GM04503 (cell line): ENCODE data around the gene CCL17.

Source experiments
- DNase-seq: peaks from one replicate; pipeline ENCODE4 v3.0.0-alpha.2; 2012; ENCODE audit warnings: low read depth

The CCL17 gene

GRCh38 chr16:57377080-57377841 lies 27.3 kb upstream of the CCL17 start:
- DNase-seq: no peak

DNA sequence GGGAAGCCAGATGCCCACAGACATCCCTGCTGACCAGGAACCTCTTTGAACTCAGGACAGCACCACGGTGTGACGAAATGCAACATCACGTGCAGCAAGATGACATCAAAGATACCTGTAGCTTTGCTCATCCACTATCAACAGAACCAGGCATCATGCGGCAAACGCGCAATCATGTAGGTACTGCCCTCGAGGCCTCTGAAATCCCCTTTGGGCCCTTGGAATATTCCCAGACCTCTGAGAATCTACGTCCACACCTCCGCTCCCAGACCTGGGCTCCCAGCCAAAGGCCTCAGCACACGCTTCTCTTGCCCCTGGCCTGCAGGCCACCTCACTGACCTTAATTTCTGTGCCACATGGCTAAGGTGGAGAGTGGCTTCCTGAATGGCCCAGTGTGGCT lies 25.0 kb upstream of the CCL17 start:
- no peak for DNase-seq

- DNase-seq: no peak
These were observed 23.7 kb upstream of the CCL17 start for GRCh38 chr16:57380671-57381462.

- no peak for DNase-seq
These were observed 22.6 kb upstream of the CCL17 start for GRCh38 chr16:57381791-57382534.

- DNase-seq: no peak
These were observed 21.9 kb upstream of the CCL17 start for GRCh38 chr16:57382535-57383275.

- no peak for DNase-seq
These were observed 21.0 kb upstream of the CCL17 start for GRCh38 chr16:57383276-57384247.

DNA sequence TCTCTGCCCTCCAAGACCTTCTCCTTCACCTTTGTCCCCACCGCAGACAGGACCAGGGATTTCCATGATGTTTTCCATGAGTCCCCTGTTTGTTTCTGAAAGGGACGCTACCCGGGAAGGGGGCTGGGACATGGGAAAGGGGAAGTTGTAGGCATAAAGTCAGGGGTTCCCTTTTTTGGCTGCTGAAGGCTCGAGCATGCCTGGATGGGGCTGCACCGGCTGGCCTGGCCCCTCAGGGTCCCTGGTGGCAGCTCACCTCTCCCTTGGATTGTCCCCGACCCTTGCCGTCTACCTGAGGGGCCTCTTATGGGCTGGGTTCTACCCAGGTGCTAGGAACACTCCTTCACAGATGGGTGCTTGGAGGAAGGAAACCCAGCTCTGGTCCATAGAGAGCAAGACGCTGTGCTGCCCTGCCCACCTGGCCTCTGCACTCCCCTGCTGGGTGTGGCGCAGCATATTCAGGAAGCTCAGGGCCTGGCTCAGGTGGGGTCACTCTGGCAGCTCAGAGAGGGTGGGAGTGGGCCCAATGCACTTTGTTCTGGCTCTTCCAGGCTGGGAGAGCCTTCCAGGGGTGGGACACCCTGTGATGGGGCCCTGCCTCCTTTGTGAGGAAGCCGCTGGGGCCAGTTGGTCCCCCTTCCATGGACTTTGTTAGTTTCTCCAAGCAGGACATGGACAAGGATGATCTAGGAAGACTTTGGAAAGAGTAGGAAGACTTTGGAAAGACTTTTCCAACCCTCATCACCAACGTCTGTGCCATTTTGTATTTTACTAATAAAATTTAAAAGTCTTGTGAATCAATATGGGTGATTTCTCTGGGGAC lies 20.1 kb upstream of the CCL17 start:
- DNase-seq: no peak

DNA sequence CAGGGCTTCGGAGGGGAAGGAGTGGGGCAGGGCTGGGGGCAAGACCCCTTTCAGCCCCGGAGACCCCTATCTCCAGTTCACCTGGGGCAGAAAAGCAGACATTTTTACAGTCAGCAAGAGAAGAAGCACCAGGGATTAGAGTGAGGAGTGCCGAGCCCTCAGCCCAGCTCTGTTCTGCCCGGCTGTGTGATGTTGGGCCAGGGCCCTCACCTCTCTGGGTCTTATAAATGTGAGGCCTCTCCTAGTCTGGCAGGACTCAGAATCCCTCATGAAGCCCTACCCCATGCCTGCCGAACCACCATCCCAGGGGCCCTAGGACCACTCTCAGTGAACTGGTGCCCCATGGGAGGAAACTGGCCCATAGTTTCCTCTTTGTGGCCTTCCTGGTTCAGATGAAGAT lies 19.5 kb upstream of the CCL17 start:
- no peak for DNase-seq

DNA sequence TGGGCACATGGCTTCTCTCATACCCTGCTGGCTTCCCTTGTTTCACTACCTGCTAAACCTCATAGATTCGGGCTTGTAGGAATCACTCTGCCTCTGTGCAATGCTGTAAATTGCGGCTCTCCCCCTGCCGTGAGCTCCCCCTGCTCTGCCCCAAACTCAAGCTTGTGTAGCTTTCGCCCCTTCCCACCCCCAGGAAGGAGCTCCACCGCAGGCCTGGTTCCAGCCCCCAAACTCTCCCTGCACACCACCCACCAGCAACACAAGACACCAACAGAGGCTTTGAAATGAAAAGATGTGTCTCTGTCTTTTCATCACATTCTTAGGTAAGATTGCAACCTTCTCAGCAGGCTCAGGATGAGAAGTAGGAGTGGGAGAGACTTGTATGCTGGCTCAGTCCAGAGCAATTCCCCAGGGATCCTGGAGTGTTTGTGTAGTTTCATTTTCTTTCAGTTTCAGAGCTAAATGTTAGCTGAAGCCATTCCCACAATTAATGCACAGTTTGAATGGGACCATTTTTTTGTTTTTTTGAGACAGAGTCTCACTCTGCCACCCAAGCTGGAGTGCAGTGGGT lies 18.1 kb upstream of the CCL17 start:
- no peak for DNase-seq

DNA sequence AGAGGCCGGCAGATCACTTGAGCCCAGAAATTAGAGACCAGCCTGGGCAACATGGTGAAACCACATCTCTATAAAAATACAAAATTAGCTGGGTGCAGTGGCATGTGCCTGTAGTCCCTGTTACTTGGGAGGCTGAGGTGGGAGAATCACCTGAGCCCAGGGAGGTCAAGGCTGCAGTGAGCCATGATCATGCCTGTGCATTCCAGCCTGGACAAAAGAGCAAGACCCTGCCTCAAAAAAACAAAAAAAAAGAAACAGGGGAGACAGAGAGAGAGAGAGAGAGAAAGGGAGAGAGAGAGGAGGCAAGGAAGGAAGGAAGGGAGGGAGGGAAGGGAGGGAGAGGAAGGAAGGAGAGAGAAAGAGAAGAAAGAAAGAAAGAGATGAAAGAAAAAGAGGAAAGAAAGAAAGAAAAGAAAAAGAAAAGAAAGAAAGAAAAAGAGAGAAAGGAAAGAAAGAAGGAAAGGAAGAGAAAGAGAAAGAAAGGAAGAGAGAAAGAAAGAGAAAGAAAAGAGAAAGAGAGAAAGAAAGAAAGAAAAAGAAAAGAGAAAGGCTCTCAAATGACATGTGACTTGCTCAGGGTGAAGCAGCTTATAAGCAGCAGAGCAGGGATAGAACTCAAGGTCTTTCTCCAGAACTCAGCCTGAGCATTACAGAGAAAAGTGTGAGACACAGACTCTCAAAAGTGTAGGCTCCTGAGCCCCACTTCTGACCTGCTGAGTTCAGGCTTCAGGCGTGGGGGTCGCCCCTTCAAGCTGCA lies 16.8 kb upstream of the CCL17 start:
- no peak for DNase-seq

DNA sequence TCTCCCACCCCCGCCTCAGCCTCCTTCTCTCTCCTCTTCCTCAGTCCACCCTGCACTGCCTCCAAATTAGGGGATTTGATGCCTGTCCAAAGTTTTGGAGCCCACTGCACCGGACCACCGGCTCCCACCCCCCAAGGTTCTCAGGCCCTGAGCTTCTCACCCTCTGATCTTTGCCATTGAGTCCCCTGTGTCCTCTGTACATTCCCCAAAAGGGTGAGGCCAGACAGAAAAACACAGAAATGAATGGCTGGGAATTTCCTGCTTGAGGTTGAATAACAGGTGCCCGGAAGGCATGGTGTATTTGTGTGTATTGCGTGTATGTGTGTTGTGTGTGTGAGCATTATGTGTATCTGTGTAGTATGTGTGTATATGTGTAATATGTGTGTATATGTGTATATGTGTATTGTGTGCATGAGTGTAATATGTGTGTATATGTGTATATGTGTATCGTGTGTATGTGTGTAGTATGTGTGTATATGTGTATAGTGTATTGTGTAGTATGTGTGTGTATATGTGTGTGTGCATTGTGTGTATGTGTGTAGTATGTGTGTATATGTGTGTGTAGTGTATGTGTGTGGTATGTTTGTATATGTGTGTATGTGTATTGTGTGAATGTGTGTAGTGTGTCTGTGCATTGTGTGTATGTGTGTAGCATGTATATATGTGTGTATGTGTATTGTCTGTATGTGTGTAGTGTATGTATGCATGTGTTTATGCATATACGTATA lies 16.0 kb upstream of the CCL17 start:
- DNase-seq: no peak

DNA sequence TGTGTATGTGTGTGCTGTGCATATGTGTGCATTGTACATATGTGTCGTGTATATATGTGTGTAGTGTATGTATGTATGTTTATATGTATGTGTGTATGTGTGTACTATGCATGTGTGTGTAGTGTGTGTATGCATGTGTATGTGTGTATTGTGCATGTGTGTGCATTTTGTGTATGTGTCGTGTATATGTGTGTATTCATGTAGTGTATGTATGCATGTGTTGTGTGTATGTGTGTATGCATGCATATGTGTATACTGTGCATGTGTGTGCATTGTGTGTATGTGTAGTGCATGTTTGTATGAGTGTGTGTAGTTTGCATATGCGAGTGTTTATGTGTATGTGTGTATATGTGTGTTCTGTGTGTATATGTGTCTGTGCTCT lies 15.5 kb upstream of the CCL17 start:
- no peak for DNase-seq

DNA sequence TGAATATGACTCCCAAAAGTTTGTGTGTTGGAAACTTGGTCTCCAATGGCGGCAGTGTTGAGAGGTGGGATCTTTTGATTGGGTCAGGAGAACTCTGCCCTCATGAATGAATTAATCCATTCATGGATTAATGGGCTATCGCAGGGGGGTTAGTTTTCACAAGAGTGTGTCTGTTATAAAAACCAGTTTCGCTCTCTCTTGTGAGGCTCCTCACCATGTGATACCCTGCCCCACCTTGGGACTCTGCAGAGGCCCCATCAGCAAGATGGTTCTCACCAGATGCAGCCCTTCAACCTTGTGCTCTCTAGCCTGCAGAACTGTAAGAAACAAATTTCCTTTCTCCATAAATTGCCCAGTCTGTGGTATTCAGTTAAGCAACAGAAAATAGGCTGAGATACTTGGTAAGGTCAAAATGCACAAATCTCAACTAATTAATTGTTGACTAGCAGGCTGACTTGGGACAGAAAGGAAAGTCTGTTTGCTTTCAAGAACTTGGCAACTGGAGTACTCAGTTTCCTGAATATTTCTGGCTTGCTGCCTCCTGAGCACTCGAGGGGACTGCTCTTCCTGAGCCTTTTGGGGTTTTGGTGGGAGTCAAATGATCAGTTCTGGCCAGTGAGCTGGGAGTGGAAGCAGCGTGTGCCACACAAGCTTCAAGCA lies 13.8 kb upstream of the CCL17 start:
- DNase-seq: no peak

GRCh38 chr16:57391300-57391699 lies 13.3 kb upstream of the CCL17 start:
- DNase-seq: no peak

DNA sequence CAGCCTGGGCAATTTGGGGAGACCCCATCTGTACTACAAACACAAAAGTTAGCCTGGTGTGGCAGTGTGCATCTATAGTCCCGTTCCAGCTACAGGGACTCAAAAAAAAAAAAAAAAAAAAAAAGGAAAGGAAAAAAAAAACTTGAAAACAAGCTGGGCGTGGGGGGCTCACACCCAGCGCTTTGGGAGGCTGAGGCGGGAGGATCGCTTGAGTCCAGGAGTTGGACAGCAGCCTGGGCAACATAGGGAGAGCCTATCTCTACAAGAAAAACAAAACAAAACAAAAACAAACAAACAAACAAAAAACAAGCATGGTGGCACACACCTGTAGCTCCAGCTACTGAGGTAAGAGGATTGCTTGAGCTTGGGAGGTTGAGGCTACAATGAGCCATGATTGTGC lies 12.9 kb upstream of the CCL17 start:
- no peak for DNase-seq

GRCh38 chr16:57392694-57393093 lies 11.9 kb upstream of the CCL17 start:
- no peak for DNase-seq

- no peak for DNase-seq
These were observed 10.1 kb upstream of the CCL17 start for GRCh38 chr16:57394444-57394843.

DNA sequence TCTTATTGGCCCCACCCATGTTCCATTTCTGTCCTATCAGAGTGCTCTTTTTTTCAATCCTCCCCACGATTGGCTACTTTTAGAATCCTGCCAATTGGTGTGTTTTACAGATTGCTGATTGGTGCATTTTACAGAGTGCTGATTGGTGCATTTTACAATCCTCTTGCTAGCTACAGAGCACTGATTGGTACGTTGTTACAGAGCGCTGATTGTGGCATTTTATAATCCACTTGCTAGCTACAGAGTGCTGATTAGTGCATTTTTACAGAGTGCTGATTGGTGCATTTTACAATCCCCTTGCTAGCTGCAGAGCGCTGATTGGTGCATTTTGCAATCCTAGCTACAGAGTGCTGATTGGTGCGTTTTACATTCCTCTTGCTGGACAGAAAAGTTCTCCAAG lies 9.5 kb upstream of the CCL17 start:
- DNase-seq: no peak
